Cardiac fibroblast (primary cell): ENCODE data around the gene INPP5F.

Experiments
- DNase-seq, 2 donors: peaks; one replicate each; pipeline versions ENCODE4 v3.0.0 to v3.0.0-alpha.2; 2010; ENCODE audit warnings: low read depth in 2 of 2
- H3K4me3 ChIP-seq, 2 donors: replicated peaks in 1 of 2; 1 replicate in 1 of 2; 2 replicates in 1 of 2; pipeline ENCODE4 v1.5.1; 2011; ENCODE audit warnings: low read depth in 2 of 2, low read length in 2 of 2, mild to moderate bottlenecking in 2 of 2, moderate library complexity in 1 of 2
- CTCF ChIP-seq: IDR thresholded peaks from one replicate; pipeline ENCODE4 v1.5.1; 2011; ENCODE audit warnings: low read depth, mild to moderate bottlenecking, low read length, inconsistent platforms

The INPP5F gene

GRCh38 chr10:119686465-119687191 is 39.2 kb upstream of the INPP5F start:
- peak; percentile 85 for TF ChIP-seq CTCF
- peak; percentile 90 to 92 for DNase-seq
- H3K4me3 ChIP-seq, result peak overlapping the region; percentile 1 to 41

GRCh38 chr10:119687192-119688032 is 38.4 kb upstream of the INPP5F start:
- no peak for TF ChIP-seq CTCF
- H3K4me3 ChIP-seq, result peak overlapping the region in 1 of 2 donors; percentile 41
- DNase-seq, result peak in 1 of 2 donors; percentile 64

- TF ChIP-seq CTCF, result no peak
- no peak for DNase-seq
- no peak overlapping the region for H3K4me3 ChIP-seq
Observed at GRCh38 chr10:119688033-119688508, 37.8 kb upstream of the INPP5F start.

GRCh38 chr10:119689016-119689580 is 36.8 kb upstream of the INPP5F start:
- H3K4me3 ChIP-seq, result no peak overlapping the region
- DNase-seq, result no peak
- no peak for TF ChIP-seq CTCF

GRCh38 chr10:119691726-119692125 is 34.1 kb upstream of the INPP5F start:
- DNase-seq, result no peak

More at GRCh38 chr10:119691726-119692125, 34.1 kb upstream of the INPP5F start:
- no peak for TF ChIP-seq CTCF
- no peak overlapping the region for H3K4me3 ChIP-seq
